Stimulated activated CD4-positive, alpha-beta T cell treated with anti-CD3 and anti-CD28 coated beads, Interleukin-4, amount 100 ng/mL, for 24 hours (primary cell): ENCODE measurements around the gene GOLGA1.

Experiments
- DNase-seq: peaks from one replicate; pipeline ENCODE4 v3.0.0-alpha.2; 2020

GOLGA1 gene

DNA sequence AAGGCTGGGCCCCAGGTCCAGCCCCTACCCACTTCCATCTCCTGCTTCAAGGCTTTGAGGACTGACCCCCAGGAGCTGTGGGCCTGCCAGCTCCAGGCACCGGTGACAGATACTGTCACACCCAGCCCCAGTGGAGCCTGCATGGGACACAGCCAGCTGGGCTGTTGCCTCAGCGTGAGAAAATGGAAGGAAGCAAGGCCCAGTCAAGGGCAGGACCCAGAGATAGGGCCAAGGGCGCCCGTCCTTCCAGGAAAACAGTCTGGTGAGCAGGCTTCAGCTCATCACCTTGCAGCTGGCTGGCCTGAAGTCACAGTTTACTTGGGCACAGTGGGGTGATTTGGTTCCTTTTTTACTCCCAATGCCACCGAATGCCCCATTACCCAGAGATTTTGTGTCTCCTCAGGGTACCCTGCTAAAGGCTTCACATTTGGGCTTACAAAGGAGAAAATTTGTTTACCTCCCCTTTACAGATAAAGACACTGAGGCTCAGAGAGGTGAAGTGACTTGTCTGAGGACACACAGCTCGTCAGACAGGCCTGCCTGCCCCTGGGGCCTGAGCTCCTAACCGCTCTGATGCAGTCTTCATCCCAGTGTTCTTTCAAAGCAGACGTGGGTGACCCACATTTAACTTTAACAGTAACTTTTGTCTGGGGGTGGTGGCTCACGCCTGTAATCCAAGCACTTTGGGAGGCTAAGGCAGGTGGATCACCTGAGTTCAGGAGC is 109.1 kb downstream of the GOLGA1 start:
- no peak for DNase-seq

GRCh38 chr9:124830593-124830992 is 110.3 kb downstream of the GOLGA1 start:
- DNase-seq: no peak

GRCh38 chr9:124829334-124829669 is 111.6 kb downstream of the GOLGA1 start:
- no peak for DNase-seq

DNA sequence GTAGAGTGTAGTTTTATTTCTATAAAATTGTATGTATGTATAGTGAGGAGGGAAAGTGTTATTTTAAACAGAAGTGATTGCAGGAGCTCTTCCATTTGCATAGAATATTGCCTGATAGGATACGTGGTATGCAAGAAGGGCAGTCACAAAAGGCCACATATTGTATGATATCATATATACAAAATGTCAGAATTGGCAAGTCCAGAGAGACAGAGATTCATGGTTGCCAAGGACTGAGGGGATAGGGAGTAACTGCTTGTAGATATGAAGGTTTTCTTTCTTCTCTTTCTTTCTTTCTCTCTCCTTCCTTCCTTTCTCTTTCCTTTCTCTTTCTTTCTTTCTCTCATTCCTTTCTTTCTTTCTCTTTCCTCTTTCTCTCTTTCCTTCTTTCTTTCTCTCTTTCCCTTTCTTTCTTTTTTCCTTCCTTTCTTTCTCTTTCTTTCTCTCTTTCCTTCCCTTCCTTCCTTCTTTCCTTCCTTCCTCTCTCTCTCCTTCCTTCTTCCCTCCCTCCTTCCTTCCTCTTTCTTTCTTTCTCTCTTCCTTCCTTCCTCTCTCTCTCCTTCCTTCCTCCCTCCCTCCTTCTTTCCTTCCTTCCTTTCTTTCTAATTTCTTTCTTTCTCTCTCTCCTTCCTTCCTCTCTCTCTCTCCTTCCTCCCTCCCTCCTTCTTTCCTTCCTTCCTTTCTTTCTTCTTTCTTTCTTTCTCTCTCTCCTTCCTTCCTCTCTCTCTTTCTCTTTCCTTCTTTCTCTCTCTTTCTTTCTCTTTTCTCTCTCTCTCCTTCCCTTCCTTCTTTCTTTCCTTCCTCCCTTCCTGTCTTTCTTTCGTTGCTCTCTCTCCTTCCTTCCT is 112.2 kb downstream of the GOLGA1 start:
- no peak for DNase-seq
